IMR-90 (cell line): ENCODE results near the gene DDX41. TPM values are rescaled to one million over a fixed set of nuclear protein-coding genes. Genes with fewer than 3 reads are reported as not detected.

ENCODE experiments used
- ATAC-seq: fragments of 200-7000 bp; cut with Tn5 transposase; 2 replicates; pipeline ENCODE4 v1.9.1; 2020; ENCODE audit warnings: low read depth, mild to moderate bottlenecking, moderate library complexity
- BruUV-seq: library from RNA; stranded (reverse); fragments of 400-500 nt; replicated peaks from 2 replicates; lab custom pipeline; 2021; lab: Mats Ljungman, UMichigan
- CTCF ChIA-PET: fragments of 300-600 bp; formaldehyde crosslinking; extraction: SDS; loops from one replicate; lab custom pipeline; 2021; ENCODE audit warnings: antibody characterized with exemption; lab: Yijun Ruan, JAX
- POLR2A ChIA-PET: fragments of 300-600 bp; sonication (Branson Sonifier 250); formaldehyde crosslinking; loops from one replicate; lab custom pipeline; 2022; ENCODE audit warnings: antibody characterized with exemption; ENCODE audit not compliant: unreplicated experiment; lab: Charles Lee
- DNase-seq: peaks from one replicate; pipeline ENCODE4 v3.0.0; 2013
- H2AFZ ChIP-seq: replicated peaks from 2 replicates; pipeline ENCODE3; 2013; ENCODE audit warnings: low read length, mild to moderate bottlenecking; ENCODE audit not compliant: poor library complexity
- H2AK5ac ChIP-seq: 2 replicates; pipeline ENCODE4 v1.6.1; 2013; ENCODE audit warnings: low read depth, low read length, inconsistent platforms
- H2AK9ac ChIP-seq: replicated peaks from 2 replicates; pipeline ENCODE3; 2013; ENCODE audit warnings: mild to moderate bottlenecking, low read depth, low read length, moderate library complexity; ENCODE audit not compliant: poor library complexity
- H2BK120ac ChIP-seq: 2 replicates; pipeline ENCODE4 v1.6.1; 2013; ENCODE audit warnings: low read depth, low read length, inconsistent platforms
- H2BK15ac ChIP-seq: 3 replicates; pipeline ENCODE4 v1.6.1; 2013; ENCODE audit warnings: low read depth, low read length, inconsistent platforms
- H2BK20ac ChIP-seq: 2 replicates; pipeline ENCODE4 v1.6.1; 2013; ENCODE audit warnings: low read depth, mild to moderate bottlenecking, inconsistent platforms, low read length, moderate library complexity
- H2BK5ac ChIP-seq: 2 replicates; pipeline ENCODE4 v1.6.1; 2013; ENCODE audit warnings: mild to moderate bottlenecking, low read depth, low read length, inconsistent platforms; ENCODE audit not compliant: poor library complexity, severe bottlenecking
- H3K14ac ChIP-seq: replicated peaks from 2 replicates; pipeline ENCODE4 v1.6.1; 2013; ENCODE audit warnings: low read depth, low read length, inconsistent platforms
- H3K18ac ChIP-seq: 2 replicates; pipeline ENCODE4 v1.6.1; 2013; ENCODE audit warnings: low read depth, low read length, control low read depth
- H3K23ac ChIP-seq: 2 replicates; pipeline ENCODE4 v1.6.1; 2013; ENCODE audit warnings: low read depth, low read length, inconsistent platforms
- H3K27ac ChIP-seq: 2 replicates; pipeline ENCODE4 v1.5.1; 2013; ENCODE audit warnings: mild to moderate bottlenecking, control low read depth, low read length; ENCODE audit not compliant: insufficient read depth
- H3K27me3 ChIP-seq: 2 replicates; pipeline ENCODE4 v1.6.1; 2013; ENCODE audit warnings: low read length; ENCODE audit not compliant: control insufficient read depth, insufficient read depth
- H3K36me3 ChIP-seq: 2 replicates; pipeline ENCODE4 v1.6.1; 2013; ENCODE audit warnings: low read length, mixed read lengths; ENCODE audit not compliant: control insufficient read depth, insufficient read depth
- H3K4ac ChIP-seq: 2 replicates; pipeline ENCODE4 v1.6.1; 2013; ENCODE audit warnings: low read depth, low read length, inconsistent platforms
- H3K4me1 ChIP-seq: 2 replicates; pipeline ENCODE4 v1.6.1; 2013; ENCODE audit warnings: low read length, mixed read lengths; ENCODE audit not compliant: control insufficient read depth, insufficient read depth
- H3K4me2 ChIP-seq: 2 replicates; pipeline ENCODE4 v1.6.1; 2013; ENCODE audit warnings: low read depth, mild to moderate bottlenecking, control low read depth, low read length, moderate library complexity
- H3K4me3 ChIP-seq: 2 replicates; pipeline ENCODE4 v1.5.1; 2013; ENCODE audit warnings: low read depth, mild to moderate bottlenecking, control low read depth, low read length, moderate library complexity; ENCODE audit not compliant: insufficient read depth
- H3K56ac ChIP-seq: 2 replicates; pipeline ENCODE4 v1.6.1; 2013; ENCODE audit warnings: low read length, inconsistent platforms; ENCODE audit not compliant: insufficient read depth; ENCODE audit errors: extremely low read depth
- H3K79me1 ChIP-seq, 2 experiments: 2 replicates each; pipeline ENCODE4 v1.6.1; 2013; ENCODE audit warnings: low read length in 2 of 2, inconsistent platforms in 1 of 2, low read depth in 1 of 2
- H3K9ac ChIP-seq: 2 replicates; pipeline ENCODE4 v1.6.1; 2013; ENCODE audit warnings: low read depth, low read length, control low read depth
- H3K9me1 ChIP-seq: 2 replicates; pipeline ENCODE4 v1.6.1; 2013; ENCODE audit warnings: low read length, inconsistent platforms; ENCODE audit not compliant: insufficient read depth
- H3K9me3 ChIP-seq: 2 replicates; pipeline ENCODE4 v1.6.1; 2013; ENCODE audit warnings: low read length; ENCODE audit not compliant: control insufficient read depth, insufficient read depth
- H4K20me1 ChIP-seq: 2 replicates; pipeline ENCODE4 v1.6.1; 2013; ENCODE audit warnings: low read length, inconsistent platforms; ENCODE audit not compliant: insufficient read depth
- H4K5ac ChIP-seq: 2 replicates; pipeline ENCODE4 v1.6.1; 2013; ENCODE audit warnings: mild to moderate bottlenecking, low read depth, low read length, control low read depth
- H4K8ac ChIP-seq, 2 experiments: 2 replicates each; pipeline ENCODE4 v1.6.1; 2013; ENCODE audit warnings: low read depth in 2 of 2, low read length in 2 of 2, control low read depth in 1 of 2, inconsistent platforms in 1 of 2
- H4K91ac ChIP-seq: 2 replicates; pipeline ENCODE4 v1.6.1; 2013; ENCODE audit warnings: low read depth, low read length, inconsistent platforms; ENCODE audit not compliant: insufficient read depth
- BHLHE40 ChIP-seq: fragments of 150-350 bp; IDR thresholded peaks from 2 replicates; pipeline ENCODE4 v1.6.1; 2016; ENCODE audit warnings: mild to moderate bottlenecking, low read depth, low read length
- CEBPB ChIP-seq: IDR thresholded peaks from 2 replicates; pipeline ENCODE4 v1.6.1; 2012; ENCODE audit warnings: low read depth, low read length, improper control_type of control experiment
- CHD1 ChIP-seq: IDR thresholded peaks from 2 replicates; pipeline ENCODE4 v1.6.1; 2012; ENCODE audit warnings: low read depth, low read length, improper control_type of control experiment
- CTCF ChIP-seq: conservative IDR thresholded peaks from 2 replicates; pipeline ENCODE4 v1.5.1; 2012; ENCODE audit warnings: mild to moderate bottlenecking, low read depth, low read length, improper control_type of control experiment
- ELK1 ChIP-seq: fragments of 150-350 bp; IDR thresholded peaks from 2 replicates; pipeline ENCODE4 v1.6.1; 2016; ENCODE audit warnings: low read depth, mild to moderate bottlenecking, low read length, moderate library complexity, borderline replicate concordance
- FOS ChIP-seq: fragments of 150-350 bp; IDR thresholded peaks from 2 replicates; pipeline ENCODE4 v1.6.1; 2016; ENCODE audit warnings: low read depth, low read length
- MAFK ChIP-seq: IDR thresholded peaks from 2 replicates; pipeline ENCODE4 v1.6.1; 2012; ENCODE audit warnings: low read depth, low read length, improper control_type of control experiment
- MAZ ChIP-seq: IDR thresholded peaks from 2 replicates; pipeline ENCODE4 v1.6.1; 2012; ENCODE audit warnings: low read depth, mild to moderate bottlenecking, low read length, improper control_type of control experiment, moderate library complexity, borderline replicate concordance
- MXI1 ChIP-seq: IDR thresholded peaks from 2 replicates; pipeline ENCODE4 v1.6.1; 2012; ENCODE audit warnings: low read depth, mild to moderate bottlenecking, low read length, moderate library complexity, borderline replicate concordance
- NFE2L2 ChIP-seq: fragments of 150-350 bp; IDR thresholded peaks from 2 replicates; pipeline ENCODE4 v1.6.1; 2016; ENCODE audit warnings: low read depth, mild to moderate bottlenecking, low read length
- POLR2A ChIP-seq: IDR thresholded peaks from 2 replicates; pipeline ENCODE4 v1.6.1; 2012; ENCODE audit warnings: mild to moderate bottlenecking, low read depth, low read length
- RAD21 ChIP-seq: IDR thresholded peaks from 2 replicates; pipeline ENCODE4 v1.6.1; 2012; ENCODE audit warnings: low read length, improper control_type of control experiment
- RCOR1 ChIP-seq: IDR thresholded peaks from 2 replicates; pipeline ENCODE4 v1.6.1; 2012; ENCODE audit warnings: mild to moderate bottlenecking, low read length, improper control_type of control experiment; ENCODE audit not compliant: insufficient replicate concordance
- RFX5 ChIP-seq: IDR thresholded peaks from 2 replicates; pipeline ENCODE4 v1.8.0; 2012; ENCODE audit warnings: low read depth, mild to moderate bottlenecking, low read length, moderate library complexity
- SMC3 ChIP-seq: fragments of 150-350 bp; IDR thresholded peaks from 2 replicates; pipeline ENCODE4 v1.6.1; 2016; ENCODE audit warnings: low read depth, mild to moderate bottlenecking, antibody characterized with exemption, low read length, moderate library complexity
- USF2 ChIP-seq: fragments of 150-350 bp; IDR thresholded peaks from 2 replicates; pipeline ENCODE4 v1.6.1; 2017; ENCODE audit warnings: mild to moderate bottlenecking, antibody characterized with exemption, low read length, low read depth
- WGBS, 2 experiments: methylation state at CpG; one replicate each; pipeline versions ENCODE4 v1.1.5 to v1.1.7; 2013; ENCODE audit warnings: missing lambda C conversion rate in 2 of 2; ENCODE audit not compliant: insufficient read length in 1 of 2; ENCODE audit errors: extremely low coverage in 2 of 2; 5-methylcytosine and 5-hydroxymethylcytosine counted together
- dilution Hi-C: fragments of 300-500 bp; cut with HindIII; formaldehyde crosslinking; loops from one replicate; pipeline ENCODE4 v1.14.3; 2018; ENCODE audit warnings: low sequenced_read_pairs; ENCODE audit not compliant: unreplicated experiment
- in situ Hi-C: fragments of 300-500 bp; cut with MboI; formaldehyde crosslinking; loops from 3 replicates; pipeline ENCODE4 v1.14.3; 2019; ENCODE audit warnings: low sequenced_read_pairs, inconsistent platforms, mixed read lengths
- intact Hi-C: fragments of 100-400 bp; cut with micrococcal nuclease; formaldehyde crosslinking; loops from 2 replicates; pipeline ENCODE4 v1.10.0; 2022
- polyA plus RNA-seq, 3 experiments: library from polyadenylated mRNA; depleted of rRNA; stranded (reverse); fragments of >200 nt; gene quantifications; 2 replicates each; pipeline ENCODE4 v1.2.3, GENCODE V29; 2012; ENCODE audit warnings: low replicate concordance in 1 of 3
- total RNA-seq: library from RNA; depleted of rRNA; stranded (reverse); fragments of >200 nt; gene quantifications from 2 replicates; pipeline ENCODE4 v1.2.3, GENCODE V29; 2012

The DDX41 gene
- total and polyA plus RNA-seq, 2 of the 4 experiments (the other 2 are of a cell fraction): 130 to 170 TPM

GRCh38 chr5:177462021-177462670 is 54.6 kb downstream of the DDX41 start:
- H3K4me2 ChIP-seq: no peak overlapping the region
- H2BK120ac ChIP-seq: no peak overlapping the region
- H3K4me3 ChIP-seq: no peak overlapping the region
- H3K23ac ChIP-seq: no peak overlapping the region
- H2BK5ac ChIP-seq: no peak overlapping the region
- ChIA-PET CTCF (no interaction called here), POLR2A (no interaction called here)
- H3K79me1 ChIP-seq: peaks cover 21 to 46% of the 10 kb centered on the region in 2 experiments
- dilution Hi-C loops: no loop called here
- H4K5ac ChIP-seq: no peak overlapping the region
- peaks cover 75% of the 10 kb centered on the region for H3K36me3 ChIP-seq
- peaks cover 68% of the 10 kb centered on the region for H4K20me1 ChIP-seq
- H3K18ac ChIP-seq: no peak overlapping the region
- DNase-seq (no peak), ATAC-seq (no peak)
- H3K4ac ChIP-seq: no peak overlapping the region
- no peak overlapping the region for H4K91ac ChIP-seq
- no peak overlapping the region for H3K9ac ChIP-seq
- no peak overlapping the region for H3K27ac ChIP-seq
- TF ChIP-seq FOS (no peak), BHLHE40 (no peak), USF2 (no peak), CHD1 (no peak), ELK1 (no peak), RCOR1 (no peak), SMC3 (no peak), POLR2A (no peak), RAD21 (no peak), MXI1 (no peak), CEBPB (no peak), NFE2L2 (no peak), CTCF (no peak), RFX5 (no peak), MAFK (no peak), MAZ (no peak)
- H3K27me3 ChIP-seq: no peaks in the 10 kb centered on the region
- H4K8ac ChIP-seq: no peak overlapping the region
- in situ Hi-C loops: no loop called here
- H3K14ac ChIP-seq: no peak overlapping the region
- H2AK5ac ChIP-seq: no peak overlapping the region
- H3K9me1 ChIP-seq: no peaks in the 10 kb centered on the region
- H3K4me1 ChIP-seq: no peaks in the 10 kb centered on the region
- no peak overlapping the region for H3K56ac ChIP-seq
- no peak overlapping the region for H2AK9ac ChIP-seq
- H2BK15ac ChIP-seq: no peak overlapping the region
- WGBS, 2 experiments: 94% methylated on average over 8 of the region's 27 CpGs; no CpG with 5 or more reads in 1 of the 2 experiments
- intact Hi-C loops: no loop called here
- no peak overlapping the region for H2AFZ ChIP-seq
- no TSS peak for BruUV-seq
- no peaks in the 10 kb centered on the region for H3K9me3 ChIP-seq
- no peak overlapping the region for H2BK20ac ChIP-seq
